HG03354 (cell line): Measurements from ENCODE around the gene HSD17B4.
"Not testable (repeated sequence)": the region's sequence is repeated elsewhere in the genome, so short reads cannot be mapped to it uniquely, and the experiment has no call there.

Experiments used
- ATAC-seq: cut with Tn5 transposase; IDR thresholded peaks from one replicate; pipeline ENCODE4 v1.9.1; 2021; ENCODE audit warnings: mild to moderate bottlenecking; ENCODE audit not compliant: unreplicated experiment, poor library complexity, severe bottlenecking

The HSD17B4 gene

GRCh38 chr5:119473241-119473640 lies 20.9 kb downstream of the HSD17B4 start:
- no peak for ATAC-seq

GRCh38 chr5:119476341-119476740 lies 24.0 kb downstream of the HSD17B4 start:
- ATAC-seq, result no peak

- no peak for ATAC-seq
Measured at GRCh38 chr5:119478781-119479180, 26.5 kb downstream of the HSD17B4 start.

- not testable (repeated sequence) for ATAC-seq
Measured at GRCh38 chr5:119480629-119481028, 28.3 kb downstream of the HSD17B4 start.

- ATAC-seq, result no peak
Measured at GRCh38 chr5:119483155-119483554, 30.9 kb downstream of the HSD17B4 start.

GRCh38 chr5:119484884-119485283 lies 32.6 kb downstream of the HSD17B4 start:
- no peak for ATAC-seq

- no peak for ATAC-seq
Measured at GRCh38 chr5:119501671-119502179, 49.4 kb downstream of the HSD17B4 start.

- not testable (repeated sequence) for ATAC-seq
Measured at GRCh38 chr5:119503939-119504338, 51.6 kb downstream of the HSD17B4 start.

GRCh38 chr5:119512277-119512676 lies 60.0 kb downstream of the HSD17B4 start:
- ATAC-seq, result no peak

GRCh38 chr5:119515192-119515591 lies 62.9 kb downstream of the HSD17B4 start:
- no peak for ATAC-seq

GRCh38 chr5:119517115-119517514 lies 64.8 kb downstream of the HSD17B4 start:
- ATAC-seq, result not testable (repeated sequence)

- no peak for ATAC-seq
Measured at GRCh38 chr5:119521232-119521631, 68.9 kb downstream of the HSD17B4 start.

- ATAC-seq, result no peak
Measured at GRCh38 chr5:119522841-119523240, 70.5 kb downstream of the HSD17B4 start.

- ATAC-seq, result no peak
Measured at GRCh38 chr5:119524485-119524884, 72.2 kb downstream of the HSD17B4 start.

- ATAC-seq, result no peak
Measured at GRCh38 chr5:119527351-119527750, 75.1 kb downstream of the HSD17B4 start.

GRCh38 chr5:119529811-119530210 lies 77.5 kb downstream of the HSD17B4 start:
- no peak for ATAC-seq

- no peak for ATAC-seq
Measured at GRCh38 chr5:119532637-119533036, 80.3 kb downstream of the HSD17B4 start.

- ATAC-seq, result peak; percentile 99
Measured at GRCh38 chr5:119537704-119538103, 85.4 kb downstream of the HSD17B4 start.

- no peak for ATAC-seq
Measured at GRCh38 chr5:119541716-119542115, 89.4 kb downstream of the HSD17B4 start.

- ATAC-seq, result no peak
Measured at GRCh38 chr5:119551819-119552218, 99.5 kb downstream of the HSD17B4 start.

GRCh38 chr5:119554597-119554996 lies 102.3 kb downstream of the HSD17B4 start:
- no peak for ATAC-seq

- no peak for ATAC-seq
Measured at GRCh38 chr5:119570910-119571309, 118.6 kb downstream of the HSD17B4 start.
